ENCODE measurements around the gene CDK5RAP3. TPM values are rescaled to one million over a fixed set of nuclear protein-coding genes. Genes with fewer than 3 reads are reported as not detected.

CDK5RAP3 gene
- total and polyA plus RNA-seq, 2 of the 13 experiments (the other 11 are each of a cell fraction or from before 2014, with no cell fraction given), result 128 to 154 TPM

DNA sequence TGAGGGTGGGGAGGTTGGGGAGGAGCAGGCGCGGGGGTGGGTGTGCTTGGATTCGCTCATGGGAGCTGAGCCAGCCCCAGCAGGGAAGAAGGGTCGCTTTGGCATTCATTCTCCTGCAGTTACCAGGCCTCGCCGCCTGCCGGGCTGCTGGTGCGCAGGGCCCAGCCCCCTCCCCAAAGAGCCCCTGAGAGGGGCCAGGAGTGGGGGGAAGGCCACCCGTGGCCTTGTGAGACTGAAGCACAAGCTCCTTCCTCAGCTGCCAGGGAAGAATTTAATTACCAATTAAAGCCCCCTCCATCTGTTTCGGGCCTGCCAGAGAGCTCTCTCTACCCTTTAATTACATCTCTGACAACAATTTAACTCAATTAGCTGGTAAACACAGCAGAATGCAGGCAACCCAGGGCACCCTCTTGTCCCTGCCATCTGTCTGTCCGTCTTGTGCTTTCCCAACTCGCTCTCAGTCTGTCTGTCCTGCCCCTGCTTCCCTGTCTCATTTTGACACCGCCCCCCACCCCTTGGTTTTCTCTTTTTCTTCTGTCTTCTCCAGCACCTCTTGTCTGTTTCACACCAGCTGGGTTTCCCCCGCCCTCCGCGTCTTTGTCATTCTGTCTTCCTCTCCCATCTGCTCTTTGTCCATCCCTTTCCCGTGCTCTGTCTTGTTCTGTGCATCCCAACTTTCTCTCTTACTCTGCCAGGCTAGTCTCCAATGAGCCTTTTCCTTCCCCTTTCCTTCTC is 32.7 kb downstream of the CDK5RAP3 start:
- H3K36me3 ChIP-seq (replicated peaks in 1 of 2; ENCODE audit: control insufficient read depth in 1 of 2, insufficient read depth in 2 of 2, low read length in 2 of 2), result no peaks in the 10 kb centered on the region
- H3K9me3 ChIP-seq (ENCODE audit: low read length), result no peaks in the 10 kb centered on the region
- no peak overlapping the region for H3K4me2 ChIP-seq (ENCODE audit: low read depth, low read length)
- peaks cover 19% of the 10 kb centered on the region for H3K4me1 ChIP-seq (ENCODE audit: insufficient read depth, low read length)
- intact Hi-C loops (cut with micrococcal nuclease; ENCODE audit: unreplicated experiment) (no loop called here), in situ Hi-C loops (cut with HindIII; ENCODE audit: extremely low pct_ligation_motif_present, low pct_unique_long_range_greater_than_20kb) (no loop called here)
- DNase-seq (ENCODE audit: low spot score) (no peak), FAIRE-seq (no peak), ATAC-seq (no peak)
- WGBS (ENCODE audit: low lambda C conversion rate), result 77% methylated on average over 17 of the region's 17 CpGs
- TF ChIP-seq PHF21A (CRISPR knock-in tag; IDR thresholded peaks at IDR 0.05), result no peak
- 0 out of 2 replicates have a peak, but pooled peaks have one; percentile 8 for TF ChIP-seq FOXA1 (IDR thresholded peaks at IDR 0.05)
- TF ChIP-seq FOXA1 (CRISPR knock-in tag; IDR thresholded peaks at IDR 0.05), result no peak
- POLR2A ChIA-PET, result no interaction called here
- H3K79me2 ChIP-seq (ENCODE audit: insufficient read depth, low read length), result no peaks in the 10 kb centered on the region
- CTCF ChIA-PET (ENCODE audit: low intra/inter-chr PET ratio, low total read pairs), result no interaction called here
- H4K20me1 ChIP-seq (ENCODE audit: insufficient read depth, low read length), result no peaks in the 10 kb centered on the region
- H3K4me3 ChIP-seq (replicated peaks in 1 of 3; ENCODE audit: insufficient read depth in 1 of 3, low read depth in 2 of 3, low read length in 3 of 3), result no peak overlapping the region
- no peak overlapping the region for H3K9ac ChIP-seq (ENCODE audit: insufficient read depth, low read depth, low read length)
- H3K27ac ChIP-seq (ENCODE audit: extremely low read length, insufficient read depth, low read length), result no peak overlapping the region
- BruUV-seq (replicated peaks), result no TSS peak
- H2AFZ ChIP-seq (ENCODE audit: low read length), result no peak overlapping the region
- peaks cover 2 to 31% of the 10 kb centered on the region in 2 experiments; a peak in 4 of 5 replicates for H3K27me3 ChIP-seq (ENCODE audit: control insufficient read depth in 1 of 2, insufficient read depth in 2 of 2, low read length in 2 of 2)

DNA sequence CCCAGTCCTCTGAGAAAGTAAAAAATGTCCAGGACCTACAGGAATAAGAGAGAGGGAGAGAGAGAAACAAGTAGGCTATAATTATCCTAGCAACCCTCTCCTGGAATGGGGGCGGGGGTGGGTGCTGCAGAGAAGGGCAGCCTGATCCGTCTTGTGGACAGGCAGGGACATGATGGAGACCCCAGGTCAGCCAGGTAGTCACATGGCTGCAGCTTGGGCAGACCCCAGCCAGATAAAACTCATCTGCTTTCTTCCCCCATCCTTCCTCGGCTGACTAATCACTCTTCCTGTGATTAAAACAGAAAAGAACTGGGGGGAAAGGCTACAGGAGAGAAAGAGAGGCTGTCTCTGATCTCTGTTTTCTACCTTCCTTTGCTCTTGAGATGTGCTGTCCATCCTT is 34.1 kb downstream of the CDK5RAP3 start:
- no peaks in the 10 kb centered on the region for H3K36me3 ChIP-seq (replicated peaks in 1 of 2; ENCODE audit: control insufficient read depth in 1 of 2, insufficient read depth in 2 of 2, low read length in 2 of 2)
- WGBS (ENCODE audit: low lambda C conversion rate), result 12% methylated on average over 3 of the region's 3 CpGs

More for the DNA sequence above, 34.1 kb downstream of the CDK5RAP3 start:
- FAIRE-seq (no peak), DNase-seq (ENCODE audit: low spot score) (no peak), ATAC-seq (no peak)
- H3K4me2 ChIP-seq (ENCODE audit: low read depth, low read length), result no peak overlapping the region
- CTCF ChIA-PET (ENCODE audit: low intra/inter-chr PET ratio, low total read pairs), result no interaction called here
- no peaks in the 10 kb centered on the region for H4K20me1 ChIP-seq (ENCODE audit: insufficient read depth, low read length)
- no TSS peak for BruUV-seq (replicated peaks)
- intact Hi-C loops (cut with micrococcal nuclease; ENCODE audit: unreplicated experiment), result no loop called here
- H3K4me1 ChIP-seq (ENCODE audit: insufficient read depth, low read length), result peaks cover 23% of the 10 kb centered on the region
- H3K4me3 ChIP-seq (replicated peaks in 1 of 3; ENCODE audit: insufficient read depth in 1 of 3, low read depth in 2 of 3, low read length in 3 of 3), result no peak overlapping the region
- H3K9ac ChIP-seq (ENCODE audit: insufficient read depth, low read depth, low read length), result no peak overlapping the region
- TF ChIP-seq, protein P1, sequence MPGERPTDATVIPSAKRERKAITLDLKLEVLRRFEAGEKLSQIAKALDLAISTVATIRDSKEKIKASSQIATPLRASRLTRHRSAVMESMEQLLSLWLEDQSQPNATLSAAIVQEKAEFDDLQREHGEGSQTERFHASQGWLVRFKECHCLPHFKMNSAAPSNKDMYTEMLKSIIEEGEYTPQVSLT (CRISPR knock-in tag; IDR thresholded peaks at IDR 0.05; ENCODE audit: borderline replicate concordance, low read depth), result no peak
- no peak for TF ChIP-seq ZNF124 (CRISPR knock-in tag; IDR thresholded peaks at IDR 0.05)
- TF ChIP-seq CEBPG (CRISPR knock-in tag; IDR thresholded peaks at IDR 0.05), result no peak
- no peak for TF ChIP-seq CCDC6 (CRISPR knock-in tag; IDR thresholded peaks at IDR 0.05)
- no peak for TF ChIP-seq ZKSCAN1 (IDR thresholded peaks at IDR 0.05; ENCODE audit: low read length)
- TF ChIP-seq, protein P2, sequence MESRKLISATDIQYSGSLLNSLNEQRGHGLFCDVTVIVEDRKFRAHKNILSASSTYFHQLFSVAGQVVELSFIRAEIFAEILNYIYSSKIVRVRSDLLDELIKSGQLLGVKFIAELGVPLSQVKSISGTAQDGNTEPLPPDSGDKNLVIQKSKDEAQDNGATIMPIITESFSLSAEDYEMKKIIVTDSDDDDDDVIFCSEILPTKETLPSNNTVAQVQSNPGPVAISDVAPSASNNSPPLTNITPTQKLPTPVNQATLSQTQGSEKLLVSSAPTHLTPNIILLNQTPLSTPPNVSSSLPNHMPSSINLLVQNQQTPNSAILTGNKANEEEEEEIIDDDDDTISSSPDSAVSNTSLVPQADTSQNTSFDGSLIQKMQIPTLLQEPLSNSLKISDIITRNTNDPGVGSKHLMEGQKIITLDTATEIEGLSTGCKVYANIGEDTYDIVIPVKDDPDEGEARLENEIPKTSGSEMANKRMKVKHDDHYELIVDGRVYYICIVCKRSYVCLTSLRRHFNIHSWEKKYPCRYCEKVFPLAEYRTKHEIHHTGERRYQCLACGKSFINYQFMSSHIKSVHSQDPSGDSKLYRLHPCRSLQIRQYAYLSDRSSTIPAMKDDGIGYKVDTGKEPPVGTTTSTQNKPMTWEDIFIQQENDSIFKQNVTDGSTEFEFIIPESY (CRISPR knock-in tag; IDR thresholded peaks at IDR 0.05), result no peak
- no peak for TF ChIP-seq LCORL (IDR thresholded peaks at IDR 0.05)
- TF ChIP-seq LCORL (CRISPR knock-in tag; IDR thresholded peaks at IDR 0.05), result no peak
- no peak for TF ChIP-seq ZNF746 (CRISPR knock-in tag; IDR thresholded peaks at IDR 0.05)
- TF ChIP-seq SRY (CRISPR knock-in tag; IDR thresholded peaks at IDR 0.05), result no peak
- TF ChIP-seq ZNF660 (CRISPR knock-in tag; IDR thresholded peaks at IDR 0.05; ENCODE audit: borderline replicate concordance, low read depth), result no peak
- TF ChIP-seq MXI1 (IDR thresholded peaks at IDR 0.05; ENCODE audit: borderline replicate concordance, low read depth, low read length), result no peak
- peaks cover 2 to 31% of the 10 kb centered on the region in 2 experiments; a peak in 4 of 5 replicates for H3K27me3 ChIP-seq (ENCODE audit: control insufficient read depth in 1 of 2, insufficient read depth in 2 of 2, low read length in 2 of 2)
- H2AFZ ChIP-seq (ENCODE audit: low read length), result no peak overlapping the region
- POLR2A ChIA-PET, result no interaction called here
- in situ Hi-C loops (cut with HindIII; ENCODE audit: extremely low pct_ligation_motif_present, low pct_unique_long_range_greater_than_20kb), result no loop called here
- no peaks in the 10 kb centered on the region for H3K79me2 ChIP-seq (ENCODE audit: insufficient read depth, low read length)
- no peak overlapping the region for H3K27ac ChIP-seq (ENCODE audit: extremely low read length, insufficient read depth, low read length)
- H3K9me3 ChIP-seq (ENCODE audit: low read length), result no peaks in the 10 kb centered on the region
